ENCODE measurements around the gene STX16. TPM values are rescaled to one million over a fixed set of nuclear protein-coding genes. Genes with fewer than 3 reads are reported as not detected.

Gene STX16
- total and polyA plus RNA-seq, 2 donors (not counting 1 experiment from before 2014, with no cell fraction given): 39.3 to 64.9 TPM

GRCh38 chr20:58635279-58635665 is 15.8 kb upstream of the STX16 start:
- no peak for TF ChIP-seq CTCF (conservative IDR thresholded peaks at IDR 0.05 in 1 of 2, IDR thresholded peaks at IDR 0.05 in 1 of 2; ENCODE audit: low read depth in 1 of 2, low read length in 2 of 2)
- H3K79me2 ChIP-seq (ENCODE audit: control insufficient read depth, insufficient read depth, low read length): no peaks in the 10 kb centered on the region
- H3K9ac ChIP-seq (ENCODE audit: insufficient read depth, low read length): no peak overlapping the region
- no peaks in the 10 kb centered on the region for H3K9me3 ChIP-seq (ENCODE audit: control insufficient read depth, insufficient read depth, low read depth, low read length)
- no peaks in the 10 kb centered on the region for H4K20me1 ChIP-seq (ENCODE audit: control insufficient read depth, extremely low read depth, insufficient read depth, low read length)
- H2AFZ ChIP-seq (ENCODE audit: low read length): no peak overlapping the region
- H3K36me3 ChIP-seq (ENCODE audit: control insufficient read depth, insufficient read depth, low read length): no peaks in the 10 kb centered on the region
- peaks cover 8% of the 10 kb centered on the region for H3K4me1 ChIP-seq (ENCODE audit: control insufficient read depth, extremely low read depth, insufficient read depth, low read length)
- H3K27me3 ChIP-seq (ENCODE audit: control insufficient read depth, insufficient read depth, low read length): no peaks in the 10 kb centered on the region
- H3K27ac ChIP-seq (ENCODE audit: insufficient read depth, low read length): no peak overlapping the region
- no peak overlapping the region for H3K4me2 ChIP-seq (ENCODE audit: extremely low read depth, insufficient read depth, low read length)
- no peak for DNase-seq (ENCODE audit: low read depth in 2 of 2)
- H3K4me3 ChIP-seq (replicated peaks in 1 of 4; ENCODE audit: control extremely low read depth in 1 of 4, insufficient read depth in 1 of 4, low read depth in 3 of 4, low read length in 4 of 4): no peak overlapping the region

- H3K4me1 ChIP-seq (ENCODE audit: control insufficient read depth, extremely low read depth, insufficient read depth, low read length): peaks cover 8% of the 10 kb centered on the region
- H3K27ac ChIP-seq (ENCODE audit: insufficient read depth, low read length): no peak overlapping the region
- H3K4me3 ChIP-seq (replicated peaks in 1 of 4; ENCODE audit: control extremely low read depth in 1 of 4, insufficient read depth in 1 of 4, low read depth in 3 of 4, low read length in 4 of 4): no peak overlapping the region
- no peaks in the 10 kb centered on the region for H3K36me3 ChIP-seq (ENCODE audit: control insufficient read depth, insufficient read depth, low read length)
- no peaks in the 10 kb centered on the region for H3K79me2 ChIP-seq (ENCODE audit: control insufficient read depth, insufficient read depth, low read length)
- H3K4me2 ChIP-seq (ENCODE audit: extremely low read depth, insufficient read depth, low read length): no peak overlapping the region
- H2AFZ ChIP-seq (ENCODE audit: low read length): no peak overlapping the region
- H4K20me1 ChIP-seq (ENCODE audit: control insufficient read depth, extremely low read depth, insufficient read depth, low read length): no peaks in the 10 kb centered on the region
- H3K9ac ChIP-seq (ENCODE audit: insufficient read depth, low read length): no peak overlapping the region
- TF ChIP-seq EZH2 (IDR thresholded peaks at IDR 0.05; ENCODE audit: low read length, missing control alignments) (no peak), CTCF (conservative IDR thresholded peaks at IDR 0.05 in 1 of 2, IDR thresholded peaks at IDR 0.05 in 1 of 2; ENCODE audit: low read depth in 1 of 2, low read length in 2 of 2) (no peak)
- H3K27me3 ChIP-seq (ENCODE audit: control insufficient read depth, insufficient read depth, low read length): no peaks in the 10 kb centered on the region
- no peak for DNase-seq (ENCODE audit: low read depth in 2 of 2)
- H3K9me3 ChIP-seq (ENCODE audit: control insufficient read depth, insufficient read depth, low read depth, low read length): no peaks in the 10 kb centered on the region
Observed at GRCh38 chr20:58636396-58636982, 14.6 kb upstream of the STX16 start.

GRCh38 chr20:58636983-58637421 is 14.1 kb upstream of the STX16 start:
- H3K36me3 ChIP-seq (ENCODE audit: control insufficient read depth, insufficient read depth, low read length): no peaks in the 10 kb centered on the region
- peaks cover 8% of the 10 kb centered on the region for H3K4me1 ChIP-seq (ENCODE audit: control insufficient read depth, extremely low read depth, insufficient read depth, low read length)
- H3K9me3 ChIP-seq (ENCODE audit: control insufficient read depth, insufficient read depth, low read depth, low read length): no peaks in the 10 kb centered on the region
- H3K9ac ChIP-seq (ENCODE audit: insufficient read depth, low read length): no peak overlapping the region
- no peak for DNase-seq (ENCODE audit: low read depth in 2 of 2)
- TF ChIP-seq EZH2 (IDR thresholded peaks at IDR 0.05; ENCODE audit: low read length, missing control alignments) (no peak), CTCF (conservative IDR thresholded peaks at IDR 0.05 in 1 of 2, IDR thresholded peaks at IDR 0.05 in 1 of 2; ENCODE audit: low read depth in 1 of 2, low read length in 2 of 2) (peak in 1 of 2 donors; percentile 39)
- H3K27me3 ChIP-seq (ENCODE audit: control insufficient read depth, insufficient read depth, low read length): no peaks in the 10 kb centered on the region
- H4K20me1 ChIP-seq (ENCODE audit: control insufficient read depth, extremely low read depth, insufficient read depth, low read length): no peaks in the 10 kb centered on the region
- no peak overlapping the region for H2AFZ ChIP-seq (ENCODE audit: low read length)
- H3K4me3 ChIP-seq (replicated peaks in 1 of 4; ENCODE audit: control extremely low read depth in 1 of 4, insufficient read depth in 1 of 4, low read depth in 3 of 4, low read length in 4 of 4): no peak overlapping the region
- H3K79me2 ChIP-seq (ENCODE audit: control insufficient read depth, insufficient read depth, low read length): no peaks in the 10 kb centered on the region
- no peak overlapping the region for H3K4me2 ChIP-seq (ENCODE audit: extremely low read depth, insufficient read depth, low read length)
- no peak overlapping the region for H3K27ac ChIP-seq (ENCODE audit: insufficient read depth, low read length)
